Measurements from ENCODE around the gene GALNT14.

The GALNT14 gene

GRCh38 chr2:31003749-31004148, 134.5 kb downstream of the GALNT14 start:
- DNase-seq = no peak

- DNase-seq = no peak
Measured at GRCh38 chr2:31002537-31003150, 135.6 kb downstream of the GALNT14 start.

GRCh38 chr2:31000970-31001369, 137.3 kb downstream of the GALNT14 start:
- no peak for DNase-seq

- DNase-seq = no peak
Measured at GRCh38 chr2:30998672-30999071, 139.6 kb downstream of the GALNT14 start.

GRCh38 chr2:30997979-30998378, 140.3 kb downstream of the GALNT14 start:
- no peak for DNase-seq

- no peak for DNase-seq
Measured at GRCh38 chr2:30994227-30995056, 143.8 kb downstream of the GALNT14 start.

- DNase-seq = no peak
Measured at GRCh38 chr2:30992781-30993180, 145.5 kb downstream of the GALNT14 start.

GRCh38 chr2:30990671-30991070, 147.6 kb downstream of the GALNT14 start:
- no peak for DNase-seq

- no peak for DNase-seq
Measured at GRCh38 chr2:30990176-30990575, 148.1 kb downstream of the GALNT14 start.

GRCh38 chr2:30989746-30990145, 148.5 kb downstream of the GALNT14 start:
- no peak for DNase-seq

GRCh38 chr2:30987566-30987965, 150.7 kb downstream of the GALNT14 start:
- no peak for DNase-seq

GRCh38 chr2:30986231-30986580, 152.0 kb downstream of the GALNT14 start:
- DNase-seq = no peak

GRCh38 chr2:30985493-30986230, 152.6 kb downstream of the GALNT14 start:
- DNase-seq = no peak

- DNase-seq = no peak
Measured at GRCh38 chr2:30984148-30984547, 154.1 kb downstream of the GALNT14 start.

GRCh38 chr2:30981510-30981909, 156.7 kb downstream of the GALNT14 start:
- DNase-seq = no peak

GRCh38 chr2:30981096-30981495, 157.1 kb downstream of the GALNT14 start:
- no peak for DNase-seq

GRCh38 chr2:30979822-30980245, 158.4 kb downstream of the GALNT14 start:
- no peak for DNase-seq

- no peak for DNase-seq
Measured at GRCh38 chr2:30978854-30979253, 159.4 kb downstream of the GALNT14 start.

GRCh38 chr2:30978044-30978443, 160.2 kb downstream of the GALNT14 start:
- DNase-seq = no peak

- DNase-seq = no peak
Measured at GRCh38 chr2:30975156-30975555, 163.1 kb downstream of the GALNT14 start.

GRCh38 chr2:30974554-30974953, 163.7 kb downstream of the GALNT14 start:
- DNase-seq = no peak

- no peak for DNase-seq
Measured at GRCh38 chr2:30974092-30974491, 164.1 kb downstream of the GALNT14 start.

- no peak for DNase-seq
Measured at GRCh38 chr2:30971231-30972025, 166.8 kb downstream of the GALNT14 start.
